Gastrocnemius medialis (tissue), 4 donors: Measurements from ENCODE around the gene TMEM143. TPM values are rescaled to one million over a fixed set of nuclear protein-coding genes. Genes with fewer than 3 reads are reported as not detected.

Experiments used
- ATAC-seq, 2 donors: fragments of 150-250 bp; one replicate each; pipeline ENCODE4 v1.9.1; 2016
- DNase-seq, 2 donors: peaks; one replicate each; pipeline ENCODE4 v3.0.0-alpha.2; 2019
- H3K27ac ChIP-seq, 4 donors: fragments of 200-600 bp; sonication (generic); 1 replicate in 1 of 4; 2 replicates in 3 of 4; pipeline ENCODE4 v1.5.1; 2016 to 2018; ENCODE audit warnings: mild to moderate bottlenecking in 2 of 4, moderate library complexity in 1 of 4
- H3K27me3 ChIP-seq, 3 donors: fragments of 200-600 bp; sonication (generic) in 2 of 3; 1 replicate in 1 of 3; 2 replicates in 2 of 3; pipeline versions ENCODE4 v1.5.1 to v1.6.0; 2016 to 2019; ENCODE audit warnings: mild to moderate bottlenecking in 1 of 3, moderate library complexity in 1 of 3
- H3K36me3 ChIP-seq, 2 donors: fragments of 200-600 bp; sonication (generic) in 1 of 2; one replicate each; pipeline ENCODE4 v1.5.1; 2017 to 2018
- H3K4me1 ChIP-seq, 2 donors: fragments of 200-600 bp; sonication (generic) in 1 of 2; one replicate each; pipeline ENCODE4 v1.5.1; 2016 to 2017; ENCODE audit warnings: mild to moderate bottlenecking in 2 of 2
- H3K4me3 ChIP-seq, 4 donors: fragments of 200-600 bp; sonication (generic) in 3 of 4; 1 replicate in 1 of 4; 2 replicates in 3 of 4; pipeline ENCODE4 v1.5.1; 2016 to 2019; ENCODE audit warnings: mild to moderate bottlenecking in 2 of 4
- H3K9me3 ChIP-seq, 3 donors: fragments of 200-600 bp; sonication (generic) in 2 of 3; 1 replicate in 1 of 3; 2 replicates in 2 of 3; pipeline ENCODE4 v1.5.1; 2016 to 2019
- POLR2A ChIP-seq, 2 donors: fragments of 450-650 bp; IDR thresholded peaks; one replicate each; pipeline ENCODE4 v1.6.1; 2017; ENCODE audit warnings: antibody characterized with exemption in 2 of 2, mild to moderate bottlenecking in 2 of 2, moderate library complexity in 2 of 2
- in situ Hi-C, 4 donors: fragments of 200-750 bp; cut with MboI; loops; one replicate each; pipeline versions ENCODE4 v1.15.0 to v1.8.0; 2017; ENCODE audit warnings: low sequenced_read_pairs in 4 of 4
- intact Hi-C: fragments of 100-400 bp; cut with DNase I; formaldehyde crosslinking; loops from one replicate; pipeline ENCODE4 v1.15.1; 2023; ENCODE audit warnings: low total_unique reads
- total RNA-seq, 4 donors: library from RNA; depleted of rRNA; stranded (reverse); fragments of >200 nt; gene quantifications; one replicate each; pipeline versions ENCODE4 v1.1.0 to v1.2.3, GENCODE V29; 2016
- TF ChIP-seq, protein P1 (sequence below), 5 experiments: fragments of 450-650 bp in 3 of 5; fragments of 200-600 bp in 2 of 5; sonication (generic) in 2 of 5; IDR thresholded peaks in 4 of 5; conservative IDR thresholded peaks in 1 of 5; 1 replicate in 4 of 5; 2 replicates in 1 of 5; pipeline ENCODE4 v1.5.1; 2016 to 2019; ENCODE audit warnings: antibody characterized with exemption in 5 of 5, mild to moderate bottlenecking in 3 of 5, moderate library complexity in 3 of 5

The TMEM143 gene
- total RNA-seq, 4 donors from 2014 or later = 28.8 to 42.3 (median 40.7) TPM

DNA sequence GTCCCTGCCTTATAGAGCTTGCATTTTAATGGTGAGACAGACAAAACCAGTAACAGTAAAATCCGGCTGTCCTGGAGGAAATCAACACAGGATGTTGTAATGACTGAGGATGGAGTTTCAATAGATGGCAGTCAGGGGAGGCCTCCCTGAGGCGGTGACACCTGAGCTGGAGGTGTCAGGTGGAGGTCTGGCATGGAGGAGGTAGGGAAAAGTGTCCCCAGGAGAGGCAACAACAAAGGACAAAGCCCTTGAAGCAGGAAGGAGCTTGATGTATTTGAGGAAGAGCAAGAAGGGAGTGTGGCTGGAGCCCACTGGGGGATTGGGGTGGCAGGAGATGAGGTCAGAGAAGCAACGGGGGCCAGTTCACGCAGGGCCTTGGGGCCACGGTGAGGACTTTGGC is 37.5 kb upstream of the TMEM143 start:
- Histone ChIP-seq H3K27ac (no peak overlapping the region), H3K27me3 (peaks cover 19 to 26% (median 19%) of the 10 kb centered on the region in 3 donors), H3K36me3 (no peaks in the 10 kb centered on the region), H3K4me3 (no peak overlapping the region), H3K4me1 (peaks cover 0 to 4% of the 10 kb centered on the region in 2 donors), H3K9me3 (no peaks in the 10 kb centered on the region)
- in situ Hi-C loops (no loop called here), intact Hi-C loops (no loop called here)
- DNase-seq = no peak
- no peak for ATAC-seq
- TF ChIP-seq, protein P1, sequence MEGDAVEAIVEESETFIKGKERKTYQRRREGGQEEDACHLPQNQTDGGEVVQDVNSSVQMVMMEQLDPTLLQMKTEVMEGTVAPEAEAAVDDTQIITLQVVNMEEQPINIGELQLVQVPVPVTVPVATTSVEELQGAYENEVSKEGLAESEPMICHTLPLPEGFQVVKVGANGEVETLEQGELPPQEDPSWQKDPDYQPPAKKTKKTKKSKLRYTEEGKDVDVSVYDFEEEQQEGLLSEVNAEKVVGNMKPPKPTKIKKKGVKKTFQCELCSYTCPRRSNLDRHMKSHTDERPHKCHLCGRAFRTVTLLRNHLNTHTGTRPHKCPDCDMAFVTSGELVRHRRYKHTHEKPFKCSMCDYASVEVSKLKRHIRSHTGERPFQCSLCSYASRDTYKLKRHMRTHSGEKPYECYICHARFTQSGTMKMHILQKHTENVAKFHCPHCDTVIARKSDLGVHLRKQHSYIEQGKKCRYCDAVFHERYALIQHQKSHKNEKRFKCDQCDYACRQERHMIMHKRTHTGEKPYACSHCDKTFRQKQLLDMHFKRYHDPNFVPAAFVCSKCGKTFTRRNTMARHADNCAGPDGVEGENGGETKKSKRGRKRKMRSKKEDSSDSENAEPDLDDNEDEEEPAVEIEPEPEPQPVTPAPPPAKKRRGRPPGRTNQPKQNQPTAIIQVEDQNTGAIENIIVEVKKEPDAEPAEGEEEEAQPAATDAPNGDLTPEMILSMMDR (IDR thresholded peaks at IDR 0.05 in 4 of 5, conservative IDR thresholded peaks at IDR 0.05 in 1 of 5) = no peak

GRCh38 chr19:48400018-48400742 is 36.4 kb upstream of the TMEM143 start:
- no peak overlapping the region for H3K4me3 ChIP-seq
- ATAC-seq = peak; percentile 47 to 51
- H3K27me3 ChIP-seq = peaks cover 30 to 38% (median 30%) of the 10 kb centered on the region in 3 donors

DNA sequence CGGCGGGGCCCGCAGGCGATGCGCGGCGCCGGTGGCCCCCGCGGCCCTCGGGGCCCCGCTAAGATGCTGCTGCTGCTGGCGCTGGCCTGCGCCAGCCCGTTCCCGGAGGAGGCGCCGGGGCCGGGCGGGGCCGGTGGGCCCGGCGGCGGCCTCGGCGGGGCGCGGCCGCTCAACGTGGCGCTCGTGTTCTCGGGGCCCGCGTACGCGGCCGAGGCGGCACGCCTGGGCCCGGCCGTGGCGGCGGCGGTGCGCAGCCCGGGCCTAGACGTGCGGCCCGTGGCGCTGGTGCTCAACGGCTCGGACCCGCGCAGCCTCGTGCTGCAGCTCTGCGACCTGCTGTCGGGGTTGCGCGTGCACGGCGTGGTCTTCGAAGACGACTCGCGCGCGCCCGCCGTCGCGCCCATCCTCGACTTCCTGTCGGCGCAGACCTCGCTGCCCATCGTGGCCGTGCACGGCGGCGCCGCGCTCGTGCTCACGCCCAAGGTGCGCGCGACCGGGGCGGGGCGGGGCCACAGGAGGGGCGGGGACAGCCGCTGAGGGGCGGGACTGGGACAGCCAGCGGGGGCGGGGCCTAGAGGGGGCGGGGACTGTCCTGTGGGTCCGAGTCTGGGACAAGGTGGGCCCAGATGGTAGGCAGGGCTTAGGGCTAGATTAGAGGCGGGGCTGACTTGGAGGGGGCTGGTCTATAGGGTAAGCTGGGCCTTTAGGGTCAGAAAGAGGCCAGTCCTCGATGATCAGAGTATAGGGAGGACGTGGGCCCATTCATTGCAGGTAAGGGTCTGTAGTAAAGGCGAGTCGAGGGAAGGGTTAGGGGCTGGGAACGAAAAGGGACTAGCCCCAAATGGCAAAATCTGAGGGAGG is 34.9 kb upstream of the TMEM143 start:
- no peaks in the 10 kb centered on the region for H3K9me3 ChIP-seq
- intact Hi-C loops = no loop called here
- peak in 1 of 2 donors; percentile 40 for DNase-seq
- H3K27me3 ChIP-seq = peaks cover 43 to 53% (median 45%) of the 10 kb centered on the region in 3 donors
- H3K4me3 ChIP-seq = peak overlapping the region in 2 of 4 donors; percentile 31 to 39
- no peaks in the 10 kb centered on the region for H3K36me3 ChIP-seq
- H3K27ac ChIP-seq = no peak overlapping the region
- TF ChIP-seq POLR2A (IDR thresholded peaks at IDR 0.05) = no peak
- TF ChIP-seq, protein P1 (IDR thresholded peaks at IDR 0.05 in 4 of 5, conservative IDR thresholded peaks at IDR 0.05 in 1 of 5) = no peak
- ATAC-seq = peak in 1 of 2 donors; percentile 16
- H3K4me1 ChIP-seq = peaks cover 0 to 13% of the 10 kb centered on the region in 2 donors
- in situ Hi-C loops = no loop called here

More at GRCh38 chr19:48400018-48400742, 36.4 kb upstream of the TMEM143 start:
- Histone ChIP-seq H3K9me3 (no peaks in the 10 kb centered on the region), H3K27ac (peak overlapping the region in 1 of 4 donors; percentile 3), H3K4me1 (peaks cover 0 to 4% of the 10 kb centered on the region in 2 donors), H3K36me3 (no peaks in the 10 kb centered on the region)
- intact Hi-C loops (no loop called here), in situ Hi-C loops (no loop called here)
- TF ChIP-seq POLR2A (IDR thresholded peaks at IDR 0.05) = no peak
- TF ChIP-seq, protein P1 (IDR thresholded peaks at IDR 0.05 in 4 of 5, conservative IDR thresholded peaks at IDR 0.05 in 1 of 5) = no peak
- peak in 1 of 2 donors; percentile 38 for DNase-seq

GRCh38 chr19:48398102-48398374 is 34.3 kb upstream of the TMEM143 start:
- no peak for ATAC-seq
- H3K27ac ChIP-seq = no peak overlapping the region
- H3K36me3 ChIP-seq = no peaks in the 10 kb centered on the region
- in situ Hi-C loops (no loop called here), intact Hi-C loops (no loop called here)
- no peak for DNase-seq
- peaks cover 49 to 59% (median 51%) of the 10 kb centered on the region in 3 donors for H3K27me3 ChIP-seq
- peak overlapping the region in 2 of 4 donors; percentile 26 to 39 for H3K4me3 ChIP-seq
- H3K9me3 ChIP-seq = no peaks in the 10 kb centered on the region
- H3K4me1 ChIP-seq = peaks cover 0 to 16% of the 10 kb centered on the region in 2 donors
- TF ChIP-seq, protein P1 (IDR thresholded peaks at IDR 0.05 in 4 of 5, conservative IDR thresholded peaks at IDR 0.05 in 1 of 5) = no peak
- TF ChIP-seq POLR2A (IDR thresholded peaks at IDR 0.05) = no peak
